Measurements from ENCODE around the gene SNX15. TPM values are rescaled to one million over a fixed set of nuclear protein-coding genes. Genes with fewer than 3 reads are reported as not detected.

SNX15 gene
- total RNA-seq, 2 donors from 2014 or later = 23.4 to 25.2 TPM

GRCh38 chr11:65042891-65043290 is 15.7 kb downstream of the SNX15 start:
- WGBS = 86% methylated on average over 6 of the region's 6 CpGs

GRCh38 chr11:65043881-65044501 is 16.8 kb downstream of the SNX15 start:
- H3K9me3 ChIP-seq = no peaks in the 10 kb centered on the region
- H3K27ac ChIP-seq = no peak overlapping the region
- no peak for TF ChIP-seq POLR2A (IDR thresholded peaks at IDR 0.05)
- TF ChIP-seq, protein P1, sequence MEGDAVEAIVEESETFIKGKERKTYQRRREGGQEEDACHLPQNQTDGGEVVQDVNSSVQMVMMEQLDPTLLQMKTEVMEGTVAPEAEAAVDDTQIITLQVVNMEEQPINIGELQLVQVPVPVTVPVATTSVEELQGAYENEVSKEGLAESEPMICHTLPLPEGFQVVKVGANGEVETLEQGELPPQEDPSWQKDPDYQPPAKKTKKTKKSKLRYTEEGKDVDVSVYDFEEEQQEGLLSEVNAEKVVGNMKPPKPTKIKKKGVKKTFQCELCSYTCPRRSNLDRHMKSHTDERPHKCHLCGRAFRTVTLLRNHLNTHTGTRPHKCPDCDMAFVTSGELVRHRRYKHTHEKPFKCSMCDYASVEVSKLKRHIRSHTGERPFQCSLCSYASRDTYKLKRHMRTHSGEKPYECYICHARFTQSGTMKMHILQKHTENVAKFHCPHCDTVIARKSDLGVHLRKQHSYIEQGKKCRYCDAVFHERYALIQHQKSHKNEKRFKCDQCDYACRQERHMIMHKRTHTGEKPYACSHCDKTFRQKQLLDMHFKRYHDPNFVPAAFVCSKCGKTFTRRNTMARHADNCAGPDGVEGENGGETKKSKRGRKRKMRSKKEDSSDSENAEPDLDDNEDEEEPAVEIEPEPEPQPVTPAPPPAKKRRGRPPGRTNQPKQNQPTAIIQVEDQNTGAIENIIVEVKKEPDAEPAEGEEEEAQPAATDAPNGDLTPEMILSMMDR (IDR thresholded peaks at IDR 0.05) = no peak
- TF ChIP-seq POLR2AphosphoS5 (IDR thresholded peaks at IDR 0.05) = no peak
- peaks cover 5% of the 10 kb centered on the region for H3K4me1 ChIP-seq (replicated peaks)
- H3K36me3 ChIP-seq = no peaks in the 10 kb centered on the region
- no peak for DNase-seq (ENCODE audit: low spot score)
- H3K27me3 ChIP-seq (replicated peaks; ENCODE audit: insufficient read depth) = no peaks in the 10 kb centered on the region
- intact Hi-C loops (cut with DNase I) = loop anchor here (5.0 kb wide), 1 partner anchor 38 kb away; the partner anchor contains the start of genes CDCA5 and ZFPL1
- H3K4me3 ChIP-seq = no peak overlapping the region
- 88% methylated on average over 22 of the region's 23 CpGs for WGBS

More at GRCh38 chr11:65042891-65043290, 15.7 kb downstream of the SNX15 start:
- Histone ChIP-seq H3K4me1 (replicated peaks) (peaks cover 5% of the 10 kb centered on the region), H3K9me3 (no peaks in the 10 kb centered on the region), H3K27me3 (replicated peaks; ENCODE audit: insufficient read depth) (no peaks in the 10 kb centered on the region), H3K27ac (no peak overlapping the region), H3K36me3 (peaks cover 0 to 6% of the 10 kb centered on the region in 2 donors), H3K4me3 (no peak overlapping the region)
- DNase-seq (ENCODE audit: low spot score) = no peak
- TF ChIP-seq POLR2A (IDR thresholded peaks at IDR 0.05) (no peak), POLR2AphosphoS5 (IDR thresholded peaks at IDR 0.05) (no peak)
- TF ChIP-seq, protein P1 (IDR thresholded peaks at IDR 0.05) = no peak
- intact Hi-C loops (cut with DNase I) = loop anchor here (5.0 kb wide), 1 partner anchor 39 kb away; the partner anchor contains the start of genes CDCA5 and ZFPL1

- TF ChIP-seq POLR2AphosphoS5 (IDR thresholded peaks at IDR 0.05) = no peak
- Histone ChIP-seq H3K4me3 (no peak overlapping the region), H3K27ac (no peak overlapping the region), H3K4me1 (replicated peaks) (peaks cover 5% of the 10 kb centered on the region), H3K9me3 (no peaks in the 10 kb centered on the region), H3K36me3 (no peaks in the 10 kb centered on the region), H3K27me3 (replicated peaks; ENCODE audit: insufficient read depth) (no peaks in the 10 kb centered on the region)
- no peak for DNase-seq (ENCODE audit: low spot score)
- intact Hi-C loops (cut with DNase I) = no loop called here
- WGBS = 88% methylated on average over 5 of the region's 5 CpGs
Measured at GRCh38 chr11:65045061-65045460, 17.8 kb downstream of the SNX15 start.

DNA sequence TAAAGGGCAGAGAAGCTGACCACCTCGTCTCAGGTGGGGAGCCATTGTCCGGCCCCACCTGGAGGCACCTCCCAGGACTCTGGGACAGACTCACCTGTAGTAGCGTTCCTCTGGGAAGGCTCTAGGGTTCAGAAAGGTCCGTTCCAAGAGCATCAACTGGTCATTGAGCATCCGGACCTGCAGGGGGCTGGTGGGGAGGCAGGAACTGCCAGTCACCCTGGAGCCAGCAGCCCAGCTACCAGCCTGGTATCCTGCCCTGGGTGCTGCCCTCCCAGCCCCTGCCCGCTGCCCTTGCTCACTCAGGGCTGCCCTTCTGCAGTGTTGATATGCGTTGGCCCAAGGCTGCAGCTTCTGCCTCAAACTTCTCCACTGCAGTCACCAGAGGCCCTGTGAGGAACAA is 18.5 kb downstream of the SNX15 start:
- intact Hi-C loops (cut with DNase I) = no loop called here
- WGBS = 90% methylated on average over 6 of the region's 7 CpGs
- no peaks in the 10 kb centered on the region for H3K9me3 ChIP-seq
- H3K4me1 ChIP-seq (replicated peaks) = no peaks in the 10 kb centered on the region
- H3K27me3 ChIP-seq (replicated peaks; ENCODE audit: insufficient read depth) = no peaks in the 10 kb centered on the region
- TF ChIP-seq POLR2AphosphoS5 (IDR thresholded peaks at IDR 0.05) (no peak), POLR2A (IDR thresholded peaks at IDR 0.05) (no peak)
- TF ChIP-seq, protein P1 (IDR thresholded peaks at IDR 0.05) = no peak
- no peak overlapping the region for H3K4me3 ChIP-seq
- H3K36me3 ChIP-seq = no peaks in the 10 kb centered on the region
- H3K27ac ChIP-seq = no peak overlapping the region
- no peak for DNase-seq (ENCODE audit: low spot score)

GRCh38 chr11:65047581-65048422 is 20.6 kb downstream of the SNX15 start:
- Histone ChIP-seq H3K27ac (peak overlapping the region; percentile 15 to 51), H3K4me3 (peak overlapping the region; percentile 34 to 37), H3K36me3 (no peaks in the 10 kb centered on the region), H3K4me1 (replicated peaks) (no peaks in the 10 kb centered on the region), H3K27me3 (replicated peaks; ENCODE audit: insufficient read depth) (no peaks in the 10 kb centered on the region), H3K9me3 (no peaks in the 10 kb centered on the region)
- no peak for DNase-seq (ENCODE audit: low spot score)
- TF ChIP-seq, protein P1 (IDR thresholded peaks at IDR 0.05) = no peak
- TF ChIP-seq POLR2A (IDR thresholded peaks at IDR 0.05) (no peak), POLR2AphosphoS5 (IDR thresholded peaks at IDR 0.05) (no peak)
- 13% methylated on average over 56 of the region's 56 CpGs for WGBS
- intact Hi-C loops (cut with DNase I) = no loop called here

Measured in prostate gland (tissue), 2 donors.